ENCODE measurements around the gene EP300. TPM values are rescaled to one million over a fixed set of nuclear protein-coding genes. Genes with fewer than 3 reads are reported as not detected.

EP300 gene
- total RNA-seq, 1 donor from 2014 or later, result 159 TPM

DNA sequence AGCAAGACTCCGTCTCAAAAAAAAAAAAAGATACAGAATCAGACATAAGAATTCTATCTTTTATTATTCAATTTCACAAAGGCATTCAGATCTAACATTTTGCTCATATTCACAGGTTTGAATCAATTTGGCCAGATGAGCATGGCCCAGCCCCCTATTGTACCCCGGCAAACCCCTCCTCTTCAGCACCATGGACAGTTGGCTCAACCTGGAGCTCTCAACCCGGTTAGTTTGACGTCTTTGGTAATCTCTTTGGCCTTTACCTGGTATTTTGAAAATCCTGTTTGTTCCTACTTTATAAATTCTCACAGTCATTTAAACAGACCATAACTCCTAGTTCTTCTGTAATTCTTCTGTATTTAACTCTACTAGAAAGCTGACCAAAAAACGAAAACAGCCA is 55.3 kb downstream of the EP300 start:
- no peaks in the 10 kb centered on the region for H3K4me1 Mint-ChIP-seq
- H3K4me3 Mint-ChIP-seq, result no peak overlapping the region
- H3K27ac Mint-ChIP-seq, result no peak overlapping the region
- CTCF ChIA-PET, result no interaction called here
- H3K9me3 Mint-ChIP-seq, result no peaks in the 10 kb centered on the region
- H3K27me3 Mint-ChIP-seq, result no peaks in the 10 kb centered on the region
- TF ChIP-seq, protein P1, sequence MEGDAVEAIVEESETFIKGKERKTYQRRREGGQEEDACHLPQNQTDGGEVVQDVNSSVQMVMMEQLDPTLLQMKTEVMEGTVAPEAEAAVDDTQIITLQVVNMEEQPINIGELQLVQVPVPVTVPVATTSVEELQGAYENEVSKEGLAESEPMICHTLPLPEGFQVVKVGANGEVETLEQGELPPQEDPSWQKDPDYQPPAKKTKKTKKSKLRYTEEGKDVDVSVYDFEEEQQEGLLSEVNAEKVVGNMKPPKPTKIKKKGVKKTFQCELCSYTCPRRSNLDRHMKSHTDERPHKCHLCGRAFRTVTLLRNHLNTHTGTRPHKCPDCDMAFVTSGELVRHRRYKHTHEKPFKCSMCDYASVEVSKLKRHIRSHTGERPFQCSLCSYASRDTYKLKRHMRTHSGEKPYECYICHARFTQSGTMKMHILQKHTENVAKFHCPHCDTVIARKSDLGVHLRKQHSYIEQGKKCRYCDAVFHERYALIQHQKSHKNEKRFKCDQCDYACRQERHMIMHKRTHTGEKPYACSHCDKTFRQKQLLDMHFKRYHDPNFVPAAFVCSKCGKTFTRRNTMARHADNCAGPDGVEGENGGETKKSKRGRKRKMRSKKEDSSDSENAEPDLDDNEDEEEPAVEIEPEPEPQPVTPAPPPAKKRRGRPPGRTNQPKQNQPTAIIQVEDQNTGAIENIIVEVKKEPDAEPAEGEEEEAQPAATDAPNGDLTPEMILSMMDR (IDR thresholded peaks at IDR 0.05), result no peak
- DNase-seq (no peak), ATAC-seq (ENCODE audit: low read depth) (no peak)
- intact Hi-C loops (cut with micrococcal nuclease), result no loop called here
- POLR2A ChIA-PET, result interaction anchor here (0.6 kb wide), 1 partner anchor 88 kb away, joined by 3 read pairs; no protein-coding TSS in a partner anchor
- peaks cover 88% of the 10 kb centered on the region for H3K36me3 Mint-ChIP-seq (ENCODE audit: low read depth)

DNA sequence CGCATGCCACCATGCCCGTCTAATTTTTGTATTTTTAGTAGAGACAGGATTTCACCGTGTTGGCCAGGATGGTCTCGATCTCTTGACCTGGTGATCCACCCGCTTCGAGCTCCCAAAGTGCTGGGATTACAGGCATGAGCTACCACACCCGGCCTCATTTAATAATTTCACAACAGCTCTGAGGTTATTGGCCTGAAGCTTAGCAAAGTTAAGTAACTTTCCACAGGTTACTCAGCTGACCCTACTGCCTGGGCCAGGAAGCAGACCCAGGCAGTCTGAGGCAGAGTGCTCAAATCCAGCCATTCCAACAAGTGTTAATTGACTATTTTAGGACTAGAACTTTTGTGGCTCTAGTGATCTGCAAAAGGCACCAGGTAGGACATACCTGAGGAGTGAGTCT is 60.5 kb downstream of the EP300 start:
- ATAC-seq (ENCODE audit: low read depth) (no peak), DNase-seq (no peak)
- intact Hi-C loops (cut with micrococcal nuclease), result no loop called here
- Mint-ChIP-seq H3K9me3 (no peaks in the 10 kb centered on the region), H3K4me3 (no peak overlapping the region), H3K4me1 (no peaks in the 10 kb centered on the region), H3K36me3 (ENCODE audit: low read depth) (peaks cover 96% of the 10 kb centered on the region), H3K27me3 (no peaks in the 10 kb centered on the region), H3K27ac (no peak overlapping the region)
- TF ChIP-seq, protein P1 (IDR thresholded peaks at IDR 0.05), result no peak
- POLR2A ChIA-PET, result interaction anchor here (0.6 kb wide), 1 partner anchor 304 kb away, joined by 10 read pairs; no protein-coding TSS in a partner anchor
- CTCF ChIA-PET, result no interaction called here

DNA sequence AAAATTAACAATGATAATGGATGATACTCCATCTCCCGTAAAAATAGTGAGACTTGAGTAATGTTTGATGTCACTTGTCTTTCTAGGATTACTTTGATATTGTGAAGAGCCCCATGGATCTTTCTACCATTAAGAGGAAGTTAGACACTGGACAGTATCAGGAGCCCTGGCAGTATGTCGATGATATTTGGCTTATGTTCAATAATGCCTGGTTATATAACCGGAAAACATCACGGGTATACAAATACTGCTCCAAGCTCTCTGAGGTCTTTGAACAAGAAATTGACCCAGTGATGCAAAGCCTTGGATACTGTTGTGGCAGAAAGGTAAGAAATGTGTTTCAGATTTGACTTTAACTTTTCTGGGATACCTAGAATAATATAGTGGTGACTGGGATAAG is 64.7 kb downstream of the EP300 start:
- Mint-ChIP-seq H3K4me1 (no peaks in the 10 kb centered on the region), H3K27ac (no peak overlapping the region), H3K27me3 (no peaks in the 10 kb centered on the region), H3K9me3 (no peaks in the 10 kb centered on the region), H3K4me3 (no peak overlapping the region), H3K36me3 (ENCODE audit: low read depth) (peaks cover 94% of the 10 kb centered on the region)
- TF ChIP-seq, protein P1 (IDR thresholded peaks at IDR 0.05), result no peak
- ATAC-seq (ENCODE audit: low read depth) (no peak), DNase-seq (no peak)
- CTCF ChIA-PET, result no interaction called here
- POLR2A ChIA-PET, result no interaction called here
- intact Hi-C loops (cut with micrococcal nuclease), result no loop called here

DNA sequence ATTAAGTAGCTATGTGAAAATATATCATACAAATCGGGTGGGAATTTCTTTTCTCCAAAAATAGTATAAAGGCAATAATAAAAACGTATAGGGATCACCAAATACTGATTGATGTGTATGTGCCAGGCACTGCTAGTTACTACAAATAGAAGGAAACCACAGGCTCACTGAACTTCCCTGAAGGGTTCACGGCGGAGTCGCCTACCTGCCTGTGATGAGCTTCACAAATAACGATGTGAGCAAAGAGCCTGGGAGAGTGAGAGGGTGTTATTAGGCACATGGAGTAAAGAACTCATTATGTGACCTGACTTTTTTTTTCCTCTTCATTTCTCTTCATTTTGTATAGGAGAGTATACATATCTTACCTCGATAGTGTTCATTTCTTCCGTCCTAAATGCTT is 76.8 kb downstream of the EP300 start:
- H3K27ac Mint-ChIP-seq, result no peak overlapping the region
- no peaks in the 10 kb centered on the region for H3K9me3 Mint-ChIP-seq
- H3K4me3 Mint-ChIP-seq, result no peak overlapping the region
- H3K27me3 Mint-ChIP-seq, result no peaks in the 10 kb centered on the region
- ATAC-seq (ENCODE audit: low read depth) (no peak), DNase-seq (no peak)
- TF ChIP-seq, protein P1 (IDR thresholded peaks at IDR 0.05), result no peak
- intact Hi-C loops (cut with micrococcal nuclease), result no loop called here
- peaks cover 78% of the 10 kb centered on the region for H3K36me3 Mint-ChIP-seq (ENCODE audit: low read depth)
- H3K4me1 Mint-ChIP-seq, result no peaks in the 10 kb centered on the region
- POLR2A ChIA-PET, result no interaction called here
- CTCF ChIA-PET, result interaction anchor here (1.2 kb wide), 1 partner anchor 246 kb away, joined by 3 read pairs; no protein-coding TSS in a partner anchor

DNA sequence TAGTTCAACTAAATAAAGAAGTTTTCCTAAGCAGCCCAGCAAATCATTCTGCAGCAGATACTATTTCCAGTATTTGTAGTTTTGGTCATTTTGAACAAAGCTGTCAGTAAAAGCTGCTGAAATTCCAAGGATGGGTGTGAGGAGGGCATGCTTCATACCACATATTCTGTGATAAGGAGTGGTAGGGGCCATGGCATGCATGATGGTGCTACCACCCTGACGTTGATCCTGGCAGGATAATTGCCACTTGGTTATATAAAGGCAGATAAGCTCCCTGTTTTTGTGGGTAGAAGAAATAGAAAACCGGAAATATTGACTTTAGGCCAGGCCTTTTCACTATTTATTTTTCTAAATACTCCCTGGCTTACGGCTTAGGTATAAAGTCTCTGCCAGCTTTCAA is 79.6 kb downstream of the EP300 start:
- no peak for DNase-seq
- ChIA-PET CTCF (interaction anchor here (1.3 kb wide), 1 partner anchor 66 kb away, joined by 3 read pairs; no protein-coding TSS in a partner anchor), POLR2A (no interaction called here)
- TF ChIP-seq, protein P1 (IDR thresholded peaks at IDR 0.05), result no peak
- H3K4me1 Mint-ChIP-seq, result peaks cover 10% of the 10 kb centered on the region
- H3K36me3 Mint-ChIP-seq (ENCODE audit: low read depth), result peaks cover 83% of the 10 kb centered on the region
- H3K9me3 Mint-ChIP-seq, result no peaks in the 10 kb centered on the region
- H3K4me3 Mint-ChIP-seq, result no peak overlapping the region
- intact Hi-C loops (cut with micrococcal nuclease), result no loop called here
- no peak overlapping the region for H3K27ac Mint-ChIP-seq
- H3K27me3 Mint-ChIP-seq, result no peaks in the 10 kb centered on the region
- ATAC-seq (ENCODE audit: low read depth), result no peak
